AG08396 (cell line): ENCODE measurements around the gene KIF25.
"Not testable (repeated sequence)": the region's sequence is repeated elsewhere in the genome, so short reads cannot be mapped to it uniquely, and the experiment has no call there.

Experiments
- DNase-seq: peaks from one replicate; pipeline ENCODE4 v3.0.0; 2012; ENCODE audit warnings: low spot score, mixed read lengths

The KIF25 gene

DNA sequence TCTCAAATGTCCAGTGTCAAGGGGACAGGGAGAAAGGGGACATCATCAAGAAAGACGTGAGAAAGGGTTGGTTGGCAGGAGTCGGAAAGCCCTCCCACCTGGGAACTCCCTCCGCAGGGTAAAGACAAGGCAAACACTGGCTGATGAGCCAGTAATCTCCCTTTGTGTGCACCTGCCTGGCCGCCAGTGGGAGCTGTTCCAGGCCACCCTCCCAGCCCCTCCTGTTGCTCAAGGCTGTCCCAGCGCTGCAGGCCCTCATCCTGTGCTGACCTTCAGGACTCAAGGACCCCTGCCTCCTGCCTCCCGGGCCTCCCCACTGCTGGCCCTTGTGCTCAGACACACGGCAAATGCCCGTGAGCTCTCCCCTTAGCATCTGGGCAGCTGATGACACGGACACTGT is 74.1 kb downstream of the KIF25 start:
- DNase-seq, result no peak

DNA sequence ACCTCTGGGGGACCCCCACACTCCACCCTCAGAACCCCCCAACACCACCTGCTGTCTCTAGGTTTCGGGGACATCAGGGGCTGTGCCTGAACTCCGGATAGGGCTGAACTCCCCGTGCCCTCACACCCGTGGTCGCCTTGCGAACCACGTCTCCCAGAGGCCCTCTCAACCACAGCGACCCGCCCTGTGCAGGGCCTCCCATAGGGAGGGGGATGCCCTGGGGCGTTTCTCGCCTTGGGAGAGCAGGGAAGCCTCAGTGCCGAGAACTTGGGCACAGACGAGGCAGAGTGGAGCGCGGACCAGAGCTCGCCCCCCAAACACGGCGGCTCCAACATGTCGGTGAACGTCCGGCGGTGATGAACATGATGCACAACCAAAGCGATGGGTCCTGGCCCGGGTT is 74.8 kb downstream of the KIF25 start:
- DNase-seq, result no peak

DNA sequence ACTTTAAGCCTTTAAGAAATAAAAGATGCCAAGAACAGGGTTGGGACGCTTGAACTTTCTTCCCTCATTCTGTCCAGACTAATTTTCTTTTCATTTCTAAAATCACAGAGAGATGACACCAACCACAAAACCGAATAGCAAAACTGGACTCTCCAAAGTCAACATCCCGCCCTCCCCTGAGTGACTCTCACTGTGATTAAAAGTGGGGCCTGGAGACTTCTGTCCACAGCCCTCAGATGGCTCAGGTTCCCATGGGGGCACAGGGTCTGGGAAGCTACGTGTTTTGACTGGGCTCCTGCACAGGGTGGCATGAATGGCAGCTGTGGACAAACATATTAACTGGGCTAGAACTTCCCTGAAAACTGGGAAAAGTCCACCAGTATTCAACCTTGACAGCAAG is 75.3 kb downstream of the KIF25 start:
- no peak for DNase-seq

DNA sequence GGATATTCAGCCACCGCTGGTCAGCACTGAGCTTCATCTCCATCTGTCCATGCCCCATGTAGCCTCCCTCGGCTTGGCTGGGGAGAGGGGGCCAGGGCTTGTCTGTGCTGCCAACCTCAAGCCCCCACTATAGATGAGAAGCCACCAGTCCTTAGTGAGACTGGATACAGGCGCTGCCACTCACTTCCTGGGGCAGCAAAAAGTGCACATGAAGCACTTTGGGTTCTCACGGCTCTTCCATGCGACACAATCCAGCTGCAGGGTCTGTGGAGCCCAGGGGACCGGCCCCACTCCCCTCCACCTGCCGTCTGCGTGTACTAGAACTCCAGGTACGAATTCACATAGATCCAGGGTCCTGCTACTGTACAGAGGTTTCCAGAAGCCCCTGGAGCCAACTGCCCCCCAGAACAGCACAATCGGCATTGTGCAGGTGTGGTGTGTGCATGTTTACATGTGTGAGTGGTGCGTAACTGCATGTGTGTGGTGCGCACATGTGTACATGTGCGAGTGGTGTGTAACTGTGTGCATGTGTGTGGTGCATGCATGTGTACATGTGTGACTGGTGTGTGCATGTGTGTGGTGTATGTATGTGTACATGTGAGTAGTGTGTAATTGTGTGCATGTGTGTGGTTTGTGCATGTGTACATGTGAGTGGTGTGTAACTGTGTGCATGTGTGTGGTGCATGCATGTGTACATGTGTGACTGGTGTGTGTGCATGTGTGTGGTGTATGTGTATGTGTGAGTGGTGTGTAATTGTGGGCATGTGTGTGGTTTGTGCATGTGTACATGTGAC is 76.7 kb downstream of the KIF25 start:
- no peak for DNase-seq

DNA sequence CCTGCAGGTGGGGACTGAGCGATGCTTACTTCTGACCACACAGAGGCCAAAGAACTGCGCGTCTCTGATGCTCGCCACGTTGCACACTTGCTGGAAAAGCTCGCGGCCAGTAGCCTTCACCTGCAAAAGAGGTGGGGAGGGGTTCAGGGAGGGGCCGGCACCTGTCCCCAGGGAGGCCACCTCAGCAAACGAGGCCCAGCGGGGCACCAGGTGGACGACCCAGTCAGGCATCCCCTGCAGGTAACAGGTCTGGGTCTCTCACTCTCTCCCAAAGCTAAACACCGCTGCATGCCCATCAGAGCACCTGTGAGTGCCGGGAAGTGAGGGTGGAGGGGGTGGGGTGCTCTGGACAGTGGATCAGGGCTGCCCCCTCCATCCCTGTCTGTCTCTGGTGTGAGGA is 77.7 kb downstream of the KIF25 start:
- no peak for DNase-seq

DNA sequence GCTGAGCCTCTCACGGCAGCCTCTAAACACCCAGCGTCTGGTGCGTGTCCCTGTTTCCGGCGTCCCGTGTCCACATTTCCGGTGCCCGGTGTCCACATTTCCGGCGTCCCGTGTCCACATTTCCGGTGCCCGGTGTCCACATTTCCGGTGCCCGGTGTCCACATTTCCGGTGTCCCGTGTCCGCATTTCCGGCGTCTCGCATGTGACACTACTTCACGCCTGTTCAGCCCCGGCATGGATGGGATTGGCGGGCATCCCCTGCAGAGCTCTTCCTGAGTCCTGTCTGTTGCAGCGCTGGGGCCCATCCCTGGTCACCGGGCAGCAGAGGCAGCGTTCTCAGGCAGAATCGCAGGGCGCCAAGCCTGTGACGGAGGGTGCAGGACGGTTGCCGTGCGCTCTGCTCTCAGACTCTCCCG is 78.3 kb downstream of the KIF25 start:
- no peak for DNase-seq

DNA sequence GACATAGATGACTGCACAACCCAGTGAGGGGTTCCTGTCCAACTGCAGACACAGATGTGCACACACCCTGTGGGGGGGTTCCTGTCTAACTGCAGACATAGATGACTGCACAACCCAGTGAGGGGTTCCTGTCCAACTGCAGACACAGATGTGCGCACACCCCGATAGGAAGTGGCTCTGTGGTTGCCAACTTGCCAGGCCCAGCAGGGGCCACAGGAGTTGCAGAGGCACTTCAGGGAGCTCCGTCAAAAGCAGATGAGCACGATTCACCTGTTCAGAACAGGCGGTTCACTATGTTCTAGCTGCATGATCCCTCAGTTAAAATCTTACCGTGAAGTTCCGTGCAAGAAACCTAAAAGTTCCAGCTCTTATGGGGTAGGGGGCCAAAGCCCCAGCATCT is 79.9 kb downstream of the KIF25 start:
- not testable (repeated sequence) for DNase-seq

DNA sequence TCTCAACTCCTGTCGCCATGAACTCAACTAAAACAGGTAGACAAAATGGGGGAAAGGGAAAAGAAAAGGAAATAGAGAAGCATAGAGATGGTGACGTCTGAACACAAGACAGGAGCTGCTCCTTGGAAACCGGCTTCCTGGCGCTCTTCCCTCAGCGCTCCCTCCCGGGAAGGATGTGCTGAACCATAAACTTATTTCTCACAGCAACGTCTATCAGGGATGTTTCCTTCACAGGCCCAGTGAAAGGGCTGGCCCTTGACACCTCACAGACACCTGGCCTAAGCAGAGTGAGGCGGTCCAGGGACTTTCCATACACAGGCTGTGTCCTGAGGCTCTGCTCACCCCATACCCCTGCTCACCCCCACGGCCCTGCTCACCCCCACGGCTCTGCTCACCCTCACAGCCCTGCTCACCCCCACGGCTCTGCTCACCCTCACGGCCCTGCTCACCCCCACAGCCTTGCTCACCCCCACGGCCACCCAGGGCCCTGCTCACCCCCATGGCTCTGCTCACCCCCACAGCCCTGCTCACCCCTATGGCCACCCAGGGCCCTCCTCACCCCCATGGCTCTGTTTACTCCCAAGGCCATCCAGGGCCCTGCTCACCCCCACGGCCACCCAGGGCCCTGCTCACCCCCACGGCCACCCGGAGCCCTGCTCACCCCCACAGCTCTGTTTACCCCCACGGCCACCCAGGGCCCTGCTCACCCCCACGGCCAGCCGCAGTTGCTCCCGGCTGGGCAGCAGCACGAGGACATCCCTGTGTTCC is 80.9 kb downstream of the KIF25 start:
- no peak for DNase-seq

DNA sequence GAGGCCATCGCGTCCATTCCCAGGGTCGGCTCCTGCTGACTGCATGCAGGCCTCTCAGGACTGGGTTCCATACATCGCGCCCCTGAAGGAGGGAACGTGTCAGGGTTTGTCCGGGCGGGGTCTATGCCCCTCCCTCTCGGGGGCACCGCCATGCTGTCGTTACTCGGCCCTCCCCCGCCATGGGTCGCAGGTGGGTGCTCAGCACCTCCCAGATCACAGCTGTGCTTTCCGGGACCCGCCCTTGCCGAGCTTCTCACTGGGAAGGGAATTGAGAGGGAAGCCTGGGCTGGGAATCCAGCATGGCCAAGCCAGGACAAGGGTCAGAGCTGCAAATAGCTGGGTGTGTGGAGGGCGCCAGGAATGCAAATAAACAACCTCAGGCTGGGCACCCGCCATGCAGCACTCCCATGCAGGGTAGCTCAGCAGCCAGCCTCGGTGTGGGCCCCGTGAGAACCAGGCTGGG is 81.5 kb downstream of the KIF25 start, which contains the start of gene FRMD1:
Gene FRMD1, minus strand, starts transcription at position 270 of the 463 bp plus-strand sequence. Its CDS starts 118 bp downstream, at position 152.
- no peak for DNase-seq

DNA sequence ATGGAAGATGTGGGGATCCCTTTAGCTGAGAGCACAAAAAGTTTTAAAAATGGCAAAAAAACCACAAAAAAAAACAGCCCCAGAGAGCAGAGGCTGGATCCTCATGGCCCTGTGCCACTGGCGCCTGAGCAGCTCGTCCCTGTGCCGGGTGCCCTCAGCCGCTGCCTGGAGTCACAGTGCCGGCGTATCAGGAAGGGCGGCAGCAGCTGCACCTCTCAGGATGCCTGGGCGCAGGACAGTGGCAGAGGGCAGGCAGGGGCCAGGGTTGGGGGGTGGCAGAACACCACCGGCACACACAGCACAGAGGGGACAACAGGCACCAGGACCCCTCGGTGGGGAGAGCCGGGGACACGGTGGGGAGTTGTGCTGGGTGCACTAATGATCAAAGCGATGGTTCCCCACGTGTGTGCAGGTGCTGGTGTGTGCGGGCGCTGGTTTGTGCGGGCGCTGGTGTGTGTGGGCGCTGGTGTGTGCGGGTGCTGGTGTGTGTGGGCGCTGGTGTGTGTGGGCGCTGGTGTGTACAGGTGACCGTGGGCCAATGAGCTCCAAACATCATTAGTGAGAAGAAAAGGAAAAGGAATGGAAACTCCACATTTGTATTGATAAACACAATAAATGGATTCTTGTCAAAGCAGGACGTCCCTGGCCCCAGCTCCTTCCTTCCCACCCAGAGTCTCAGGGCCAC is 83.1 kb downstream of the KIF25 start:
- no peak for DNase-seq

DNA sequence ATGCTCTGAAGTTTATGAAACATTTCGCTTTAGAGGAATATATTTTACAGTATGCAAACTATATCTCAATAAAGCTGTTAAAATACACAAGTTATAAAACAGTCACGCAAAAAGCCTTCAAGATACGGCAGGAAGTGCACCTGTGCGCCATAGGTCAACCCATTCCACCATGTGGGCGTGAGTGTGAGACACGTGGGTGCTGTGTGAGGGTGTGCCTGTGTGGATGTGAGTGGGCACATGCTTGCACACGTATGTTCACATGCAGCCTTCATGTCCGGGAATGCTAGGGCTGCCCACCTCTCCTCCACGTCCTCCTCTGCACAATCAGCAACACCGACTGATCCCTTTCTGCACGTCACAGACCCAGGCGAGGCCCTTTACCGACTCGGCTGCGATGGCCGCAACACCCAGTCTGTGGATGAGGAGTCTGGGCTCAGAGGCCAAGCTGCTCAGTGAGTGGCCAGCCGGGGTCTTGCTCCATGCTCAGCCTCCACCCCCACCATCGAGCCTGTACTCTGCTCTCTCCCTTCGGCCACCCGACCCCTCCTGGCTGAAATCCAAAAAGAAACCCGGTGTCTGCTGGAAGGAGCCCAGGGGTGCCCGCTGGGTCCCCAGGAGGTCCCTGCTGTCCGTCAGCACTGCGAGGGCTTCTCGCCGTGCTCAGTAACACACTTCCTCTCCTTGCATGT is 84.5 kb downstream of the KIF25 start:
- DNase-seq, result no peak

DNA sequence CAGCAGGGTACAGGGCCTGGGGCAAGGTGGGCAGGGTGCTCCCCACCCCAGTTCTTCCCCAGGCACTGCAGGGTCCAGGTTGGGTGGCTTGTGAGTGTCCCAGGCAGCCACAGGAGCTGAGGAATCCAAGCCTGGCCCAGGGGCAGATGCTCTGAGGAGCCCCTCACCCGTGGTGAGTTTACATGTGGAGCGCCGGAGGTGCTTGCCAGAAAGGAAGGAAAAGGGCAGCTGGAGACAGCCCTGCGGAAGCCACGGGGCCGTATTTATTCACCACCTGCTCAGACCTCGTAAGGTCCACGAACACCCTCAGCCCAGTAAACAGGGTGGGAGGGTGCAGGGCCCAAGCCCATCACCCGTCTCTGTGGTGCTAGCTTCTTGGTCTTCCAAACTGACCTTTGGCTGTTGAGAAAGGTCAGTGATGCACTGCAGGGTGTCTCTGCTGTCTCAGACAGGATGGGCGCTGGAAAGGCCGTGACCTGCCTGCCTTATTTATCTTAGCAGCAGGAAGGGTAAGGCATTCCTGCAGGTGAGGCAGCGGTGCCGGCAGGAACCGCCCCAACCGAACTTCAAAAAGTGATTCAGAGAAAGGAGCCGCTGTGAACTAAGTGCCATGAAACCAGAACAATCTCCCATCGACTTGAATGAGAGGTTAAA is 85.5 kb downstream of the KIF25 start:
- DNase-seq, result no peak

DNA sequence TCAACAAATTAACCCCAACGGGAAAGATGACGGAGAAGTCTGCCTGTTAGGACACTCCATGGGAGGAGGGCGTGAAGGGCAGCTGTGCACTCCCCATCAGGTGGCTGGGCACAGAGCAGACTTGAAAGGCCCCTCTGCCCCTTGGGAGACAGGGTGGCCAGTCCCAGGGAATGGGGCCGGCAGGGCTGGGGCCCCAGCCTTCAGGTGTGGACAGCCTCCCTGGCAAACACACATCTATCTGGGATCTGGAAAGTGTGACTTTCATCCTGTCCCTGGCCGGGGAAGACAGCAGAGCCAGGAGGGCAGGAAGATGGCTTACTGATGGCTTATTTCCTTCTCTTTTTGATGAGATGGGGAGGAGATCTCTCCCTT is 86.0 kb downstream of the KIF25 start:
- DNase-seq, result no peak

DNA sequence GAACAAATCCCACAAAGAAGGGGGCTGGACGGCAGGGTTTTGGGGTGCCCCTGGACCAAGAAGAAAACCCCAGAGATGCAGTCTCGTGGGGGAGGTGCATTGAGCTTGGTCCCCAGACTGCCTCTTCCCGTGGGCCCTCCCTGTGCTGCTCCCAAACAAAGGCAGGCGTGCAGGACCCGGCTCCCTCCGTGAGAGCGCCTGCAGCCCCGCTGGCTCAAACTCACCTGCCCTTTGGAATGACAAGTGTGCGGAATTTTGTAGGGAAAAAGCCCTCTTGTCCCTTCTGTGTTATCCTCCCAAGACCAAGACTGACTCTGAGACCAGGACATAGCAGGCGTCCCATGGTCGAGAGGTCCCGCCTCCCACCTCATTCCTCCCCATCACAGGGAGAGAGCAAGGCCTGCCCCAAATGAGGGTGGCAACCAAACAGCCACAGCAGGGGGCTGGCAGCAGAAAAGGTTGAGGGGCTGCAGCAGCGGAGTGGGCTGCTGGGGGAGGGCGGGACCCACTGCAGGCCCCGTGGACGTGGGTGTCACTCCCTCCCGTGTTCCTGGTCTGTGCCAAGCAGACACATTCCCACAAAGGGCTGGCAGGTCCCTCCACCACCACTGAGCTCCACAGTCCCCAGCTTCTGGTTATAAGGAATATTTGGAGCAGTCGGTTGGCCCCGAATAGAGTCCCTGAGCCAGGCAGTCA is 87.1 kb downstream of the KIF25 start:
- DNase-seq, result no peak

DNA sequence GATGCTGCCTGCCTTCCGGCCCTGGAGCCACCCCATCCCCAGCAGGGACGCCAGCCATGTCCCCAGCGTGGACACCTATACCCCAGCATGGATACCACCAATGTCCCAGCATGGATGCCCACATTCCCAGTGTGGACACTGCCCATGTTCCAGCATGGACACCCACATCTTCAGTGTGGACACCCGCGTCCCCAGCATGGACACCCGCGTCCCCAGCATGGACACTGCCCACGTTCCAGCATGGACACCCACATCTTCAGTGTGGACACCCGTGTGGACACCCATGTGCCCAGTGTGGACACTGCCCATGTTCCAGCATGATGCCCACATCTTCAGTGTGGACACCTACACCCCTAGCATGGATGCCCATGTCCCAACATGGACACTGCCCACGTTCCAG is 88.6 kb downstream of the KIF25 start:
- DNase-seq, result no peak

DNA sequence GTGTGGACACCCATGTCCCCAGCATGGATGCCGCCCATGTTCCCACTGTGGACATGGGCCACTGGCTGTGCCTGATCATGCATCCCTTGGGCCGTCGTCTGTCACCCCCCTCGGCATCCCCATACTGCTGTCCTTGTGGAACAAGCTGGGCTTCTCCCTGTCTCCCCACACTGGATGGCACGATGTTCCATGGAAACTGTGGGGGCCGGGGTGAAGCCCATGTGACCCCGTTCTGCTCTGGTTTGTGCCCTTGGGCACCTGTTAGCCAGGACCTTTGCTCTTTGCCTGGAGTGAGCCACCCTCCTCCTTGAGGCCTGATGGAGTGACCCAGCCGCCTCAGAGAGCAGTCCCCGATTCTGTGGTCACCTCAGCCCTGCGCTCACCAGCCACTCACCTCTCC is 89.1 kb downstream of the KIF25 start:
- DNase-seq, result no peak

DNA sequence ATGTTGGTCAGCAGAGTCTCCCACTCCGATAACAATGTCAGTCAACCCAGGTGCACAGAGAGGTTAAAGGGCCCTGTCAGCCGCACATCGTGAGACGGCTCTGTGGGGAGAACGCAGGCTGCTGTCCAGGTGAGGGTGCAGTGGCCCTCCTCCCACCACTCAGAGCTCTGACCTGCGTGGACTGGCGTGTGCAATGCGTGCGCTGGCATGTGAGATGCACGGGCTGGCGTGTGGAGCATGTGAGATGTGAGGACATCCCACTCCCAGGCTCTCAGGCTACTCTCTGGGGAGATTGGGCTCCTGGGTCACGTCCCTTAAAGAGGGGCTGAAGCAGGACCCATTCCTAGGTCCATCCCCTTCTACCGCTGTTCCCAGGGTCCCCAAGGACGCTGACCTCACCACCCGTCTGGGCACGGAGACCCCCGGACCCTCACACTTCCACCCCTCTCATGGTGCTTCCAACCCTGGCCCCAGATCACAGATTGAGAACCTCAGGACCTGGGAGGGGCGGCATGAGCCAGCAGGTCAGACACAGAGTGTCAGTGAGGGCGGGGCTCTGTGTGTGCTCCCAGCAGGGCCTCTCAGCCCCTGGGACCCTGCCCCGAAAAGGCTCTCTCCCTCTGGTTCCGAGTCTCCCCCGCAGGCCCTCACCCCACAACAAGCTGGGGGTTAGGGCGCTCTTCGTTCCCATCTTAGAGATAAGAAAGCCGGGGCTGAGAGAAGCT is 90.1 kb downstream of the KIF25 start:
- no peak for DNase-seq

DNA sequence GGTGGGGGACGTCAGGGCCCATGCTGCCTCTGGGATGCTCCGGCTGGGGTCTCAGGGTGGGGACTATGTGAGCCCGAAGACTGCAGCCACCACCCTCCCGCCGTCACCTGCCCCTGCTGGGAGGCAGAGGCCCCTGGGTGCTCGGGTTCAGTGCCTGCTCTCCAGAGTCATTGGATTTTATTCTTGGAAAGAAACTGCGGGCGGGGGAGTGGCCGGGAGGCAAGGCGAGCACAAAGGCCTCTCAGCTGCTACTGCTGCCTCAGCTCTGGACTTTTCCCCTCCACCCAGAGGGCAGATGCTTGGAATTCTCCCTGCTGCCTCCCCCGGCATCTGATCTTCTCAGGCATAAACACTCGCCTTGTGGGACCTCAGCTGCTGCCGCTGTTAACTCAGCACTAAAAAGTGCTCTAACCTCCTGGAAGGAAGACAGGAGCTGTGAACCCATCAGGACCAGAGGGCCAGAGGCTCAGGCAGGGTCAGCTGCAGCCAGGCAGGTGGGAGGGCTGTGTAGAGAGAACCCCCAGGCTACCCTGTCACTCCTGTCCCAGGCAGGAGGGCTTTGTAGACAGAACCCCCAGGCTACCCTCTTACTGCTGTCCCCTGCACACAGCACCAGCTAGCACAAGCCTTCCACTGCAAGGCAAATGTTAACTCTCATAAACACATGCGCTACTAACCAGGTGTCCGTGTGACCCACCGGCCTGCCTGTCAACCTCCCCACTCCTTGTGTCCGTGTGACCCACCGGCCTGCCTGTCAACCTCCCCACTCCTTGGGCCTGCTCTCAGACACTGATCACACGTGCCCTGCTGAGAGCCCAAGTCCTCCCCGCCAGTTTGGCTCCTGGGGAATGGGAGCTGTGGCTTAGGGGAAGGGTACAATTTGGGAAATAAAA is 90.9 kb downstream of the KIF25 start:
- peak; percentile 85 for DNase-seq
